ENCODE data around the gene CDC42BPB. TPM values are rescaled to one million over a fixed set of nuclear protein-coding genes. Genes with fewer than 3 reads are reported as not detected.

Gene CDC42BPB
- total and polyA plus RNA-seq, 2 experiments from 2014 or later = 13.0 to 106 TPM

DNA sequence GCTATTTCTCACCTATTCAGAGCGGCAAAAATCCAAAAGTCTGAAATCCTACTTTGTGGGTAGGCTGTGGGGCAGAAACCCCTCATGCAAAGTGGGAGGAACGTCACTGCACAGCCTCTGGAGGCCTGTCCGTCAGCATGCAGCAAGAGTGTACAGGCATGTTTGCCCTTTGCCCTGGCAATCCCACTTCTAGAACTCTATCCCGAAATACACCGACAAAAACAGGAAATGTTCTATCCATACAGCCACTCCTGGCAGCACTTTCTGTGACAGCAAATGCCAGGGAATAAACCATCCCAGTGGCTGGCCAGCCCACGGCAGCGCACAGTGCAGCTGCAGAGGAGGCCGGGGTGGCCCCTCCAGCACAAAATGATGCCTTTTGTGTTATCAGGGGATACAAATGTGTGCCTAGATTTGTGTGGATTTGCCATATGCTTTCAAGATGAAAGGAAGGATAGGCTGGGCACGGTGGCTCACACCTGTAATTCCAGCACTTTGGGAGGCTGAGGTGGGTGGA lies 95.2 kb downstream of the CDC42BPB start:
- Histone ChIP-seq H3K4me1 (ENCODE audit: insufficient read depth) (no peaks in the 10 kb centered on the region), H3K4me3 (no peak overlapping the region), H3K27ac (no peak overlapping the region), H3K9me2 (ENCODE audit: insufficient read depth) (no peaks in the 10 kb centered on the region), H2AFZ (no peak overlapping the region), H3F3A (ENCODE audit: insufficient read depth) (no peaks in the 10 kb centered on the region), H3K27me3 (replicated peaks; ENCODE audit: insufficient read depth) (no peaks in the 10 kb centered on the region), H3K9ac (no peak overlapping the region), H3K4me2 (ENCODE audit: unreplicated experiment) (no peak overlapping the region), H3K36me3 (ENCODE audit: low read depth) (peaks cover 77% of the 10 kb centered on the region), H4K20me1 (ENCODE audit: insufficient read depth) (no peaks in the 10 kb centered on the region), H3K9me3 (ENCODE audit: low read depth) (no peaks in the 10 kb centered on the region), H3K79me2 (ENCODE audit: insufficient read depth) (peaks cover 7% of the 10 kb centered on the region; the same call in 1 of the 2 replicates)
- DNase-seq = no peak
- in situ Hi-C loops (cut with MboI) = no loop called here
- 83 to 85% methylated on average over 9 of the region's 9 CpGs for WGBS, 2 experiments (ENCODE audit: low coverage in 1 of 2, low lambda C conversion rate in 2 of 2, missing lambda C conversion rate in 2 of 2)
- TF ChIP-seq EZH2phosphoT487 (IDR thresholded peaks at IDR 0.05; ENCODE audit: insufficient read depth, low read depth) (no peak), EZH2 (IDR thresholded peaks at IDR 0.05; ENCODE audit: insufficient read depth, poor library complexity, severe bottlenecking) (no peak)

DNA sequence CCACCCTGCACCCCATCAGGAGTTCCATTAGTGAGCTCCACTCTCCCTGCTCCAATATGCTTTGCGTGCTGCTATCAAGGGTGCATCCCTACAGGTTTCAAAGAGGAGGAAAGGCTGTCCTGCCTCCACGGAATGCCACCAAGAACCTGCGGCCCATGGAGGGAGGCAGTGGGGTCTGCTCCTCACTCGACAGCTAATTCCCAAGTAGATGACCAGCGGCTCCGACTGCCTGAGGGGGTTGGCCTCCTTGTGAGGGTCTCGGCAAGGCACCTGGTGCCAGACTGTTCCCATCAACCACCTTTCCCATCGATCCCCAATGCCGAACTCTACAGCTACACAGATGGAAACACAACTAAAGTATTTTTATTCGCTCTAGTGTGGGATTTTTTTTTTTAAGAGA lies 98.9 kb downstream of the CDC42BPB start:
- H2AFZ ChIP-seq = no peak overlapping the region
- H3K79me2 ChIP-seq (ENCODE audit: insufficient read depth) = peaks cover 7% of the 10 kb centered on the region
- peaks cover 76% of the 10 kb centered on the region for H3K36me3 ChIP-seq (ENCODE audit: low read depth)
- H4K20me1 ChIP-seq (ENCODE audit: insufficient read depth) = no peaks in the 10 kb centered on the region
- DNase-seq = no peak
- no peak overlapping the region for H3K9ac ChIP-seq
- 93 to 96% methylated on average over 10 of the region's 10 CpGs for WGBS, 2 experiments (ENCODE audit: low coverage in 1 of 2, low lambda C conversion rate in 2 of 2, missing lambda C conversion rate in 2 of 2)
- in situ Hi-C loops (cut with MboI) = no loop called here
- TF ChIP-seq EZH2phosphoT487 (IDR thresholded peaks at IDR 0.05; ENCODE audit: insufficient read depth, low read depth) (no peak), EZH2 (IDR thresholded peaks at IDR 0.05; ENCODE audit: insufficient read depth, poor library complexity, severe bottlenecking) (no peak)
- H3K4me2 ChIP-seq (ENCODE audit: unreplicated experiment) = no peak overlapping the region
- H3K9me2 ChIP-seq (ENCODE audit: insufficient read depth) = no peaks in the 10 kb centered on the region
- no peak overlapping the region for H3K4me3 ChIP-seq
- H3K9me3 ChIP-seq (ENCODE audit: low read depth) = no peaks in the 10 kb centered on the region
- no peak overlapping the region for H3K27ac ChIP-seq
- no peaks in the 10 kb centered on the region for H3K4me1 ChIP-seq (ENCODE audit: insufficient read depth)
- no peaks in the 10 kb centered on the region for H3K27me3 ChIP-seq (replicated peaks; ENCODE audit: insufficient read depth)
- H3F3A ChIP-seq (ENCODE audit: insufficient read depth) = no peaks in the 10 kb centered on the region

DNA sequence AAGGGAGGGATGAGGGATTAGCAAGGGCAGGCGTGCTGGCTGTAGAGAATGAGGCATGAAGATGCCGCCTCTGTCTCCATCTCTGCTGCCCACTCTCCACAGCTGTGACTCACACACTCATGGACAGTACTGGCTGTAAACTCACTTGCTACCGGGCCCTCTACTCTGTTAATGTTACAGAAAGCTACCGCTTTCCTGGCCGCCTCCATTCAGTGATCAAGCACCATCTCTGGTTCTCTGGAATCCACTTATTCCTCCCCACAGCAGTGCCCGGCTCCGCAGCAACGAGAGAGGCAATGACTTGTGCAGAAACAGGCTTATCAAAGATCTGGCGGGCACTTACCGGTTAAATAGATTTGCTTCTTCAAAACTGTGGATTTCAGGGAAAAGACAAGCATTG lies 100.1 kb downstream of the CDC42BPB start:
- TF ChIP-seq EZH2 (IDR thresholded peaks at IDR 0.05; ENCODE audit: insufficient read depth, poor library complexity, severe bottlenecking) = no peak
- no peak for TF ChIP-seq EZH2phosphoT487 (IDR thresholded peaks at IDR 0.05; ENCODE audit: insufficient read depth, low read depth)
- H3K4me1 ChIP-seq (ENCODE audit: insufficient read depth) = no peaks in the 10 kb centered on the region
- H3K27ac ChIP-seq = no peak overlapping the region
- H3K9ac ChIP-seq = no peak overlapping the region
- no peak overlapping the region for H2AFZ ChIP-seq
- H3K79me2 ChIP-seq (ENCODE audit: insufficient read depth) = no peaks in the 10 kb centered on the region; the same call in 1 of the 2 replicates
- no peak overlapping the region for H3K4me3 ChIP-seq
- H4K20me1 ChIP-seq (ENCODE audit: insufficient read depth) = no peaks in the 10 kb centered on the region
- H3K9me2 ChIP-seq (ENCODE audit: insufficient read depth) = no peaks in the 10 kb centered on the region
- no peaks in the 10 kb centered on the region for H3K9me3 ChIP-seq (ENCODE audit: low read depth)
- H3F3A ChIP-seq (ENCODE audit: insufficient read depth) = no peaks in the 10 kb centered on the region
- no peak overlapping the region for H3K4me2 ChIP-seq (ENCODE audit: unreplicated experiment)
- in situ Hi-C loops (cut with MboI) = no loop called here
- no peaks in the 10 kb centered on the region for H3K27me3 ChIP-seq (replicated peaks; ENCODE audit: insufficient read depth)
- 91 to 96% methylated on average over 10 of the region's 10 CpGs for WGBS, 2 experiments (ENCODE audit: low coverage in 1 of 2, low lambda C conversion rate in 2 of 2, missing lambda C conversion rate in 2 of 2)
- H3K36me3 ChIP-seq (ENCODE audit: low read depth) = peaks cover 67% of the 10 kb centered on the region
- DNase-seq = peak; percentile 63

DNA sequence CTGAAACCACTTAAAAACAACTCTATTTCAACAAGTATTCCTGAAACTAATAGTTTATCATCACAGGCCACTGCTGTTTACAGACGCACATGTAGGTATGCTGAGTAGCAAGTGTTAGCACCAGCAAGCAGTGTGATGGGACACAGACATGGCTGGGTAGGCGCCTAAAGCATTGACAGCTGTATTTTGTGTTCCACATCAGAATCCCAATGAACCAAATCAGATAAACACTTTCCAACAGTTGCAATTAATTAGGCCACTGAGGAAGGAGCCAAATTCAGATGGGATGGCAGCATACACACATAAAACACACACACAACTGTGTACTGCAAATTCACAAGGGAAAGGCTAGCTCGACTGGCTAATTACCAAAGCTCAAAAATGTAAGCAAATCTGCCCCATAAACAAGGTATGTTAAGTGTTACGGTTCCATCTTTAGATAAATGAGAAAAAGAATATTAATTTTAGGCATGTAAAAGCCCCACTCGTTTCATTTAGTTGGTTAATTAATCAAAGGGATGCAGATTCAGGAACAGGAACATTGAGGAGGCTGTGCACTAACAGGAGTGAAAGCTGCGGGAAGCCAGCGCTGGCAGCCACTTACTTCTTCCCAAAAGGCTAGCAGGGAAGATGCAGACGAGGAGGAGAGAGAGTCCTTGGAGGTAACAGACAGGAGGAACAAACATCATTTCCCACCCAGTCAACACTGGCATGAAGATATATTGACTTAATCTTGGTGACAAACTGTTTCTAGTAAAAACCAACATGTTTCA lies 101.5 kb downstream of the CDC42BPB start:
- Histone ChIP-seq H2AFZ (no peak overlapping the region), H3K79me2 (ENCODE audit: insufficient read depth) (no peaks in the 10 kb centered on the region; the same call in 1 of the 2 replicates), H3K9ac (no peak overlapping the region), H3K36me3 (ENCODE audit: low read depth) (peaks cover 63% of the 10 kb centered on the region; the same call in 1 of the 2 replicates), H3K4me2 (ENCODE audit: unreplicated experiment) (no peak overlapping the region), H3K9me2 (ENCODE audit: insufficient read depth) (no peaks in the 10 kb centered on the region), H3K27ac (no peak overlapping the region), H3K4me3 (no peak overlapping the region), H3K9me3 (ENCODE audit: low read depth) (no peaks in the 10 kb centered on the region), H3K27me3 (replicated peaks; ENCODE audit: insufficient read depth) (no peaks in the 10 kb centered on the region), H3K4me1 (ENCODE audit: insufficient read depth) (no peaks in the 10 kb centered on the region), H4K20me1 (ENCODE audit: insufficient read depth) (no peaks in the 10 kb centered on the region), H3F3A (ENCODE audit: insufficient read depth) (no peaks in the 10 kb centered on the region)
- WGBS, 2 experiments (ENCODE audit: low coverage in 1 of 2, low lambda C conversion rate in 2 of 2, missing lambda C conversion rate in 2 of 2) = 48 to 57% methylated on average over 8 of the region's 8 CpGs
- no peak for TF ChIP-seq EZH2 (IDR thresholded peaks at IDR 0.05; ENCODE audit: insufficient read depth, poor library complexity, severe bottlenecking)
- no peak for TF ChIP-seq EZH2phosphoT487 (IDR thresholded peaks at IDR 0.05; ENCODE audit: insufficient read depth, low read depth)
- in situ Hi-C loops (cut with MboI) = no loop called here
- no peak for DNase-seq

All from GM23248 (cell line).